Fibroblast of upper back skin (primary cell): Measurements from ENCODE around the gene TK2.
A peak's percentile ranks its signal among the peaks of the same experiment; 100 is the strongest.

Experiments used
- DNase-seq: peaks from one replicate; pipeline ENCODE4 v3.0.0-alpha.2; 2013

The TK2 gene

DNA sequence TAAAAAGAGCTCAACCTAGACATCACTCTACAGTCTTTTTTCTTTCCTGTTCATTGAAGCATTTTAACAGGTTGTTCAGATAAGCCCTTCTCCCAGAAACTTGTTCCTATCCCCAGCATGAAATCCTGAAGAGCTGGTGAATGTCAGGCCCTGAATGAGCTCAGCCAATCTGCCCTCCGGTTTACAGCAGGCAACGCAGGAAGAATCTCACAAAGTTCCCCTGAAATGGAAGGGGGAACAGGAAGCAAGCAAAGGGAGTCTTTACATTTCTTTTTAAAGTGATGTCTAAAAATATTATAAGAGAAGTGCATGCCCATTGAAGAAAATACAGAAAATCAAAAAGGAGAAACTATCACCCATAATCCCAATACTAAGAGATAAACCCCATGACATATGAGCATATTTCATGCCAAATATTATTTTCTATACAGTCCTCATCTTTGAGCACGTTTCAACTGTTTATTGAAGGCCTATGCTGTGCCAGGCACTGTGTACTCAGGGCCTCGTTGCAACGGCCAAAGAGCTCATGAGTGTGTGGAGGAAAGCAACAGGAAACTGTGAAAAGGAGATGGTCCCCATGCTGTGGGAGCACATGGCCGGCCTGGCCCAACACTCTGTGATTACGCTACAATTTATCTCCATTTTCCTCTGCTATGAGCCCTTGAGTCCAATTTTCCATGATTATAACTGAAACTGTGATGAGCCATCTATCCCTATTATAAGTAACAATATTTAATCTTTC is 5.7 kb downstream of the TK2 start:
- DNase-seq: no peak

DNA sequence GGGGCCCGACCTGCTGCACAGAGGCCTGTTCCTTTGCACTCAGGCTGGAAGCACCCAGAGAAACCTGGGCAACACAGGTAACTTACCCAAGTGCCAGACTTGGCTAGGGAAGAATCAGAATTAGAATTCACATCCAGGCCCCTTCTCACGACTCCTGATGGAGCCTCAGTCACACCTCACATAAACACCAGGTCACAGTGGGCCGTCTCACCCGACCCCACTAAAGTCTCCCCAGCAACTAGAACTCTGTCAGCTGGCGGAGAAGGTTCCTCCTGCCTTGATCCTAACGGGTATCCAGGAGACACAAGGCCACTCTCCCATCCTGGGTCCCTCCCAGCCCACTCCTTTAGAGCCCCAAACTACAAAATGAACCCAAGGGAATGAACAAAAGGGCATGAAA is 6.4 kb downstream of the TK2 start:
- no peak for DNase-seq

DNA sequence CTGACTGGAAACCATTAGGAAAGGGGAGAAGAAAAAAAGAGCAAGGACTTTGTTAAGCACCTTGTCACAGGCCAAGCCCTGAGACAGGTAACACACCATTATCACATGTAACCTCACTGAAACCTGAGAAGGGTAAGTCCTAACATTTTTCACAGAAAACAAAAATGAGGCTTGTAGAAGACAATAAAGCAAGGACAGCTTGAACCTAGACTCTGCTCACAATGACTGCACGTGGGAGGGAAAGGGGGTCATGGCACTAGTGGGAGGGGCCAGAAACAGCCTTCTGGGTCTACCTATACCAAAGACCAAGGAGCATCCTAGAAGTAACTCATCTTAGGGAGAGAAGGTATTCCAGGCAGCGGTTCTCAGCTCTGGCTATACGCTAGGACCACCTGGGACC is 7.5 kb downstream of the TK2 start:
- no peak for DNase-seq

DNA sequence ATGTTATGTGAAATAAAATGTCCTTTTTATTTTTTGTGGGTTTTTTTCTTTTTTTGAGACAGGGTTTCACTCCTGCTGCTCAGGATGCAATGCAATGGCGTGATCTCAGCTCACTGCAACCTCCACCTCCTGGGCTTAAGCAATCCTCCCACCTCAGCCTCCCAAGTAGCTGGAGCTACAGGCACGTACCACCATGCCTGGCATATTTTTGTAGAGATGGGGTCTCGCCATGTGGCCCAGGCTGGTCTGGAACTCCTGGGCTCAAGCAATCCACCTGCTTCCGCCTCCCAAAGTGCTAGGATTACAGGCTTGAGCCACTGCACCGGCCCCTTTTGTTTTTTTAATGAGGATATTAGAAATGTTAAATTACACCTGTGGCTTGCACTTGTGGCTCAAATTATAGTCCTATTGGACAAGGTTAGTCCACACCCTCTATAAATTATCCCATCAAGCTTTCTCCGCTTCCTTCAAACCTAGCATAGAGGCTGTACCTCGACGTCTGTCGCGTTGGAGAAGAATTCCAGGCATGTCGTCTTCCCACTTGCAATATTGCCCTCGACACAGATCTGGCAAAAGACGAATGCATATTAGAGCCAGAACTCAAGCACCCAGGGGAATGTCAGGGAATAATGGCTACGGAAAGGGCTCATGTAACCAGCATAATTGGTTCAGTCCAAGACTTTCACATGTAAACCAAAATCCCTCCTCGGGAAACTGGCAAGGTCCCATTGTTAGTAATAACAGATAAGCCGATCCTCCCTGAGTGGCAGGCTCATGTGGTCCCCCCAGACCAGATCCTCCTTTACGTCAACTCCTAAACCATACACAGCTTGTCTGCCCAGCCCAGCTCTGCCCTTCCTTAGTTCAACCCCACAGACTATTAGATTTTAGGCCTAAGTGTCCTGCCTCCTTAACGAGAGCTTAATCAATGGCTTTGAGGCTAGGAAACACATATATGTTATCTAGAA is 8.2 kb downstream of the TK2 start:
- DNase-seq: no peak

DNA sequence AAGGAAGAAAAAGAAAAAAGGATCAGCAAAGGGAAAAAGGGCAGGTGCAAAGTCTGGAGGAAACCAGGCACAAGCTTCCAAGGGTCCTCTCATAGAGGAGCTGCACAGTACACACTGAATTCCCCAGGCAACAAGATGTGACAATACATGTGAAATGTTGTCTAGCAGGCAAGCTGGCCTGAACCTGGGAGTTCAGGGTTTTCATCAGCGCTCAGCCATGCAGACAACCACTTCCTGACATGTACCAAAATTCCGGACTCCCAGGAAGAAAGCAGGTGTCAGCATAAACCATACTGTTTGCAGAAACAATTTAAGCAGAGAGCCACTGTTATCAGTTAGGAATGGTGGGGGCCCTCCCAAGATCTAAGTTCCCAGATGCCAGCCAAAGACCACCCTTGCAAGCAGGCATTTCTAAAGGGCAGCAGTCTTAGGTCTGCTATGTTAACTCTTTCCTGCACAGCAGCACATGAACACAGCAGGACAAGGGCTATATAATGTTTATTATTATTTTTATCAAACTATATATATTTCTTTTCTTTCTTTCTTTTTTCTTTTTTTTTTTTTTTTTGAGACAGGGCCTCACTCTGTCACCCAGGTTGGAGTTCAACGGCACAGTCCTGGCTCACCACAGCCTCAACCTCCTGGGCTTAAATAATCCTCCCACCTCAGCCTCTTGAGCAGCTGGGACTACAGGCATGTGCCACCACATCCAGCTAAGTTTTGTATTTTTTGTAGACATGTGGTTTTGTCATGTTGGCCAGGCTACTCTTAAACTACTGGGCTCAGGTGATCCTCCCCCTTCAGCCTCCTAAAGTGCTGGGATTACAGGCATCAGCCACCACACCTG is 10.1 kb downstream of the TK2 start:
- no peak for DNase-seq

DNA sequence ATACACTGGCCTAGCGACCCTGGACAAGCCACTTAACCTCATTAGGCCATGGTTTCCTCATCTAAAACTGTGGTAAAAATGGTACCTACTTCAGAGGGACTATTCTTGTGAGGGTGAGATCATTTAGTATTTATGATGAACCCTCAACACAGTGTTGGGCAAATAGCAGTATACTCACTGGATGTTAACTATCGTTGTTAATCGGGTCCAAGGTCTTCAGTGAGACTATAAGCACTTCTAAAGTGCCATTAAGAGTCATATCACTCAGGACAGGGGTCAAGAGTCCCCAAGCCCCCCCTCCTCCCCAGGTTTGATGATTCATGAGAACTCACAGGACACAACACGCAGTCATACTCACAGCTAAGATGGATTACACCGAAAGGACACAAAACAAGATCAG is 11.0 kb downstream of the TK2 start:
- no peak for DNase-seq

DNA sequence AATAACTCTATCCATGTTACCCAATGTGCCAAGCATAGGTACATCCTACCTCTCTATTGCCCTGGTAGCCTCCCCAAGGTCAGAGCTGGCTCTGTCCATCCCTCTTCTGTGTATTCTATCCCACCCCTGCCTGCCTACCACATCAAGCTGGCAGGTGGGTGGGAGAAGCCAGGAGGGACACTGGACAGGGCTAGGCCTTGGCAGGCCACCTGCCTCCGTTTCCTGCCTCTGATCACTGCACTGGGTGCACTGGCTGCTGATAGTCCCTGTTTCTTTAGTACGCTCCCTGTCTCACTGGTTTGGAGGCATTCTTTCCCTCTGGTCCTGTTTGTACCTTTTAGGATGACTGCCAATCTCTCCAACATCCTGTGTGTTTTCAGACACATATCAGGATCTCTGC is 12.7 kb downstream of the TK2 start:
- no peak for DNase-seq

DNA sequence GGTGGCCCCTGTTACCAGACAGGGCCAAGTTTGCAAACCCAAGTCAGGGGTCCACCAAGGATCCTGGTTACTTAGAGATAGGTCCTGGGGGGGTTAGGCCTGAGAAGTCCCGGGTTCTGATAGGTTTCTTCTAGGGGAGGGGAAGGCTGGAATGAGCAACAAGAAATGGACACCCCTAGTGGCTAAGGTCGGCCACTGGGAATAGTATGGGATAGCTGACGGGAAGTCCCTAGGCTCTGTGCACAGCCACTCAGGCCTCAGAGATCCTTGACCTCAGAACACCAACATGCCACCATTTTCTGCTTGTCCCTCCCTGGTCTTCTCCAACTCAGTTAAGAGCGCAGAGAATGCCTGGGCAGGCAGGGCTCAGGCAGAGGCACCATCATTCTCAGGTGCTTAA is 13.4 kb downstream of the TK2 start:
- DNase-seq: no peak

DNA sequence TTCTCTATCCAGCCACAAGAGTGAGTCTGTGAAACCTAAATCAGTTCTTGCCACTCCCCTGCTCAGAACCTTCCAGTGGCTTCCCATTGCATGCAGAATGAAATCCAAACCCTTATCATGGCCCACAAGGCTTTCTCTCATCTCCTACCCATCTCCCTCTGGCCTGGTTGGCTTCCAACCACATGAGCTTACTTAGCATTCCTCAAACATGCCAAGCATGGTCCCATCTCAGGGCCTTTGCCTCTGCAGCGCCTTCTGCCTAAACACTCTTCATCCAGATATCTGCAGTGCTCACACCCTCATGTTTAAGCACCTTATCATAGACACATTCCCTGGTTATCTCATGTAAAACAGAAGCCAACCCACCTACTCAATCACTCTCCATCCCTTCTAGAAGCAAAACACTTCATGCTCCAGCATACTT is 15.5 kb downstream of the TK2 start:
- no peak for DNase-seq

DNA sequence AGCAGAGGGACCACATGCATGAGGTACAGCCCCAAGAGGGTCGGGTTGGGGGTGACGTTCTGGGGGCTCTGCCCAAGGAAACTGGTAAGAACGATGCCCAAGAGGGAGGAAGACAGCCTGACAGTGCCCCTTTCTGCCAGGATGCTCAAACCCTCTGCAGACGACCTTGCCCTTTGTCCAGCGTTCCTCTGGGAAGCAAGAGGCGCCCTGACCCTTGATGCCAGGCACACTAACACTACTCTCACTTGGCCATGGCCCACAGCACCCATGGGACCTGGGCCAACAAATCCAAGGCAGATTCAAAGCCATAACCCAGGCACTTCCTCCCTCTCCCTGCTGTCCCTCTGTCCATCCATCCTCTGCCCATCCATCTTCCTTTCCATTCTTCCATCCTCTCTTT is 20.4 kb downstream of the TK2 start:
- DNase-seq: no peak

DNA sequence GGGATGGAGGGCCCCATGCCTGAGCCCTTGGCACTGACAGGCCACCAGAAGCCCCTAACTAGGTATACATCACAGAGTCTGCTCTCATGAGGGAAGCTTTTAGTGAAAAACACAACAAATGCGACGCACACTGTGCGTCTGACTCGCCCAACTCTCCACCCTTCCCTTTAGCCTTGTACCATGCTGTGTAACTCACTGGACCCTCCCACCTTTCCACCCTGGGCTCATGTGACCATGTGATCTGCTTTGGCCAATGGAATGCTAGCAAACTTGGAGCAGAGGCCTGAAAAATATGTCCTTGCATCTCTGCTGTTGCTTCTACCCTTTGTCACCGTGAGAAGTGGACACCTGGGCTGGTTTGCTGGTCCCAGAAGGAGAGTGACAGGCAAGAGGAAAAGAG is 21.6 kb downstream of the TK2 start:
- no peak for DNase-seq

DNA sequence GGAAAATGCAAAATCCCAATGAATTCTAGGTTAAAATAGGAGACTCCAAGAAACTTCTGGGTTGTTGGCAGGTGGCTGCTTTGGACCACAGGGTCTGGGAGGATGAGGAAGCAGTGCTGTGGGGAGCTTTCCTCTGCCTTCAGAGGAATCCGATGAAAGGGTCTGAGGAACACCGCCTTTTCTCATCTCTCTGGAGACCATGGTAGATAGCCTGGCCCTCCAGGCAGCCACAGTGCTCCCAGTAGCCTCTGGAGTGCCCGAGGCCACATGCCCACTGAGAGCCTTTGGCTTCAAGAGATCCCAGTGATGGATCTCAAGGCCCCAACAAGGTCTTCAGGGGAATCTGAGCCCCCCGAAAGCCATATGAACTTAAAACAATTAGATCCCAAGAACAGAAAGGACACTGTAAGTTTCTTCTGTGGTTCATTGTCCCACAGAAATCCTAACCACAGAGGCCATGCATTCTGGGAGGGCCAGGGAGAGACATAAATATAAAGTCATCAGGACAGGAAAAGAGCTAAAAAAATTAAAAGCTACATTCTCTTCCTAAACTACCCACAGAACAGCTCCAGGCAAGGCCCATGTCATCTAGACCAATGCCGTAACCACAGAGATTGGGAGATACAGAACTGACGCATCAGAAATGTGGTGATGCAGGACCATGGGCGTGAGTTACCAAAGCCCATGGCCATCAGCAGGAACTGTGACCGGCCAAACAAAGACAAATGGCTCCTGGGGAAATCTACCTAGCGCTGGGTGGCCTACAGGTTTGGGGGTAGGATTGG is 24.3 kb downstream of the TK2 start:
- no peak for DNase-seq

DNA sequence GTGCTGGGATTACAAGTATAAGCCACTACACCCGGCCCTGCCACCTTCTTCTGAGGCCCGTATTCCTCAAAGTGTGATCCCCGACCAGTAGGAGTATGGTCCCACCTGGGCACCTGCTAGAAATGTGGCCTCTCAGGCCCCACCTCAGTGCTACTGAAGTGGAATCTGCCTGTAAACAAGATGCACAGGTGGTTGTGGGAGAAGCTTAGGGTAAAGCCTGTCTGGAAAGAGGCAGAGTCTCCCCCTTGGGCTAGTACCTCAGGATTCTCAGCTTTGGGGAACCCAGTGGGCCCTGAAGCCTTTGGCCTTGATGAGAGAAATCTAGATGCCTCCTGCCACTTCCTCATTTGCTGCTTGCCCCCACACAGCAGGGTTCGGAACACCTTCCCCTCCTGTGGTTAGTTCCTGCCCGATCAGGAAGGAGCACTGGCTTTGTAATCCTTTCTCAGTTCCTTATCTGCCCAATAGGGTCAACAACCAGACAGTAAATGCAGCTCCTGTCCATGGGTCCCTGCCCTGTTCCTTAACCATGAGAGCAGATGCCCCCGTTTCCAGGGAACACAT is 25.2 kb downstream of the TK2 start:
- DNase-seq: no peak

DNA sequence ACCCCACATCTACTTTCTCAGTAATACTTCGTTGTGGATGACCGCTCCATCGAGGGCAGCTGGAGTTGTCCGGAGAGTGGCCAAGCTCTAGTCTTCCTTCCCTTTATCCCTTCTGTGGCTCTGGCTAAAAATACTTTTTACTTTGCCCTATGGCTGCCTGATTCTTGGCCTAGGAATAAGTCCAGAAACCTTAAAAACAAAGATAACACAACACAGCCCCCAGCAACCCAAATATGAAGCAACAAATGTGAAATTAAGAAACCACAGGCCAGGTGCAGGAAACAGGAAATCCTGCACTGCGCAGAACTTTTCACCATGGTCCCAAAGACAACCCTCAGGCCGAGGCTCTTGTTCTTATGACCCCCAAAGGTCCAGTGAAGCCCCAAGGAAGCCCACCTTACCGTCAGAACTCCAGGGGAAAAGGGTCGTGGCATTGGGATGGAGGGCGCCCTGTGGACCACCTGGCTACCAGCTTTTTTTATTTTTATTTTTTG is 26.0 kb downstream of the TK2 start:
- DNase-seq: no peak

DNA sequence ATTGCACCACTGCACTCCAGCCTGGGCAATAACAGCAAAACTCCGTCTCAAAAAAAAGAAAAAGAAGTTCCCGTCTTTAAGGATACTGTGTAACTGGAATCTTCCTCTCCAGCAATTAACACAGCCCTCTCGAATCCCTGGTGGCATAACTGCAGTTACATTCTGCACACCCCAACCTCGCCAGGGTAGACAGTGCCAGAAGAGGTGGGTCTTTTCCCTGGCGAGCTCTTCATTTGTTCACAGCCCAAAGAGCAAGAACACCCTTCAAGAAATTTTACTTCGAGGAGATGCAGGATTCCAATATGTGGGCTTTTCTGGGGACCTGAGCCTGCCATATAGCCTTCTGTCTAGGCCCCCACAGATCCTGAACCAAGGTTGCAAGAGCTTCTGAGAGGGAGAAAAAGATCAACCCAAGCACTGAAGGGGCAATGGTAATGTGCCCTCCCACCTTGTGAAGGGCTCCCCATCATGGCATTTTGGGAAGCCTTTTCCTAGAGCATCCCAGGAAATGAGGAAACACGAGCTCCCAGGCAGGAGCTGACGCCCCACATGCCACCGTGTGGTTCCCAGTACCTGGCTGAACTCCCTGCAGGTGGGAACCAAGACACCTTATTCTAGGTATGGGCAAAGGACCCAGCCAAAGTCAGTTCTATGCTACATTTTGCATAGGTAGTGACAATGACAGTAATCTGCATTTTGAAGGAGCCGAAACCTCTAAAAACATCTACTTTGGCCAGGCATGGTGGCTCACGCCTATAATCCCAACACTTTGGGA is 26.9 kb downstream of the TK2 start:
- no peak for DNase-seq

DNA sequence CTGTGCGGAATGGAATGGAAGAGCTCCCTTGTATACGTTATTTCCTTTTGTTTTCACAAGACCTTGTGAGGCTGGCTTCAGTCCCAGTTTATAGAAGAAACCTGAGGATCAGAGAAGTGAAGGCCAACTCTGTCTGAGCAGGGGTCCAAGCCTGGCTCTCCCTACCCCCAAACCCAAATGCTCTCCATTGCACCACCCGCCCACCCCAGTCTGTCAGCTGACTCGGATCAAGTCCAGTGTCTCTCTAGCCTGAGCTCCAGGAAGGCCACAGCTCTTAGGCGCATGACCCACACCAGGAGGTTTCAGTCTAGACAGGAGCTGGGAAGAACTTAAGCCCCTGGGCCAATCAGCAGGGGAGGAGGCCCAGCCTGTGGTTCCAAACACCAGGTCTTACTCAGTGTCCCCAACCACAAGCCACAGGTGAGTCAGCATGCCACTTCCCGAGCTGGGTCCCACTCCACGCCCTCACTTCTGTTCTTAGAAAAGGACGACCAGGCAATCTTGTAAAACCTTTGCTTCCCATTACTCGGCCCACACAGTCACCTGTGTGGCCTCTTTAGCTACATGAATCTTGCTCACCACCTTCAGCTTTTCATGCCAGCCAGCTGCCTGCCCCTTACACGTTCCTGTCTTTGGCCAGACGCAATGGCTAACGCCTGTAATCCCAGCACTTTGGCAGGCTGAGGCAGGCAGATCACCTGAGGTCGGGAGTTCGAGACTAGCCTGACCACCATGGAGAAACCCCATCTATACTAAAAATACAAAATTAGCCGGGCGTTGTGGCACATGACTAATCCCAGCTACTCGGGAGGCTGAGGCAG is 27.8 kb downstream of the TK2 start:
- DNase-seq: peak; percentile 78

DNA sequence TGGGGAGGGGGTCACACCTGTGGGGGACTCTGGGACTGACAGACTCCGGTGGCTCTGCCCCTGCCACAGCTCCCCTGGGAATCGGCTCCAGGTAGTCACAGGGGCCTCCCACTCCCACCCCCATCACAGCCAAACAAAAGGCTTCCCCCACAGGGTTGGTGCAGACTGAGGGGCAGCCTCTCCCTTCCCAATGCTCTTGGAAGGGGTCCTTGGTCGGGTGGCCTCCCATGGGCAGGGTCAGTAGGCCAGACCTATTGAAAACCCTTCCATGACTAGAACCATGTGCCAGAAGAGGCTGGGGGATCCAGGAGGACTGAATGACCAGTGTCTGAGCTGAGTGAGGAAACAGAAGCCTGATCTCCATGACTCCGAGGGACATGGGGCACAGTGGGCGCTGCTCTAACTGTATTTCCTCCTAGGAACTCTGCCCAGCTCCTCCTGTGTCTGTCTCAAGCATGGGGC is 28.6 kb downstream of the TK2 start:
- DNase-seq: no peak

DNA sequence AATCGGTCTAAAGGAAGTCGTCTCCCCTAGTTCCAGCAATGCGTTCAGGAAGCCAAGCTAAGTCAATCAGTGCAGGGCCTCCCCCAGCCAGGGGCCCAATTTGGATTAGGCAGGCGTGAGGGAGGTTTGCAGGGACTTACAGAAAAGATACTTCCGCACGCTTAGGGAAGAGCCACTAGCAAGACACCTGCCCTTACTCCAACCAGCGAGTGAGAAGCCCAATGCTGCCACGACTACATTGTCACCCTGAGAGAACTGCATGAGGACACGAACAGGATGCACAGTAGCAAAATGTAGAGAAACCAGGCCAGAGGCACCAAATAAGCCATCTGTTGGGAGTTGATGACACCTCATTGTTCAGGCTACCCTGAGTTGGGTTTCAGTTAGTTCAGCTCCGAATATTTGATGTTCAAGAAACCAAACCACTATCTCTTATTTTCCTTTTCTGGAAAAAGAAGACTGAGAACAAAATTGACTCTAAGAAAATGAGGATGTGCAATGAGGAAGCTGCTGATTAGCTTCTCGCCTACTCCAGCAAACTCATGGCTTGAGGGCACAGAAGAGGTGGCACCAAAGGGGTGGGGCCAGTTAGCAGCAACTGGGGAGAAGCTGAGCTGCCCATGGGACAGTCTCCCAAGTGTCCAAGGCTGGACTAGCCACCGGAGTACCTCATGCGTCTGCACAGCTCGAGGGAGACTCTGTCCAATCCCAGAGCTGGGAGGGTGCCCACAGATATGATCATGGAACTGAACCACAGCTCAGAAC is 29.3 kb downstream of the TK2 start:
- no peak for DNase-seq
